ENCODE data around the gene CMKLR1. TPM values are rescaled to one million over a fixed set of nuclear protein-coding genes. Genes with fewer than 3 reads are reported as not detected.

Gene CMKLR1
- total RNA-seq, 2 donors from 2014 or later: 11.3 to 16.1 TPM

DNA sequence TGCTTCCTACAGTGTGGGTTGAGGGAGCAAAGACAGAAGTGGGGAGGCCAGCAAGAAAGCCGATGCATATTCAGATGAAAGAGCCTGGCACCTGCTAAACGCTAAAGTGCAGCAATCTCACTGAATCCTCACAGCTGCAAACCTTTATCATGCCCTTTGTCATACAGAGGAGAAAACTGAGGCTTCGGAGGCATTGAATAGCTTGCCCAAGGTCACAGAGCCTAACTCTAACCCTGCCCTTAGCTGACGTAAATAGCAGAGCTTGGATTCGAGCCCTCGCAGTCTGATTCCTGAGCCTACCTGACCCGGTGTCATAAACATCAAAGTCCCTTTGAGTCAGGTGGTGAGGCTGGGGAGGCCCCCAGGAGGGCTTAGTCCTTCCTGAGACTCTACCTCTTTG is 54.9 kb downstream of the CMKLR1 start:
- intact Hi-C loops (cut with DNase I): no loop called here
- DNase-seq (no peak), ATAC-seq (no peak)

DNA sequence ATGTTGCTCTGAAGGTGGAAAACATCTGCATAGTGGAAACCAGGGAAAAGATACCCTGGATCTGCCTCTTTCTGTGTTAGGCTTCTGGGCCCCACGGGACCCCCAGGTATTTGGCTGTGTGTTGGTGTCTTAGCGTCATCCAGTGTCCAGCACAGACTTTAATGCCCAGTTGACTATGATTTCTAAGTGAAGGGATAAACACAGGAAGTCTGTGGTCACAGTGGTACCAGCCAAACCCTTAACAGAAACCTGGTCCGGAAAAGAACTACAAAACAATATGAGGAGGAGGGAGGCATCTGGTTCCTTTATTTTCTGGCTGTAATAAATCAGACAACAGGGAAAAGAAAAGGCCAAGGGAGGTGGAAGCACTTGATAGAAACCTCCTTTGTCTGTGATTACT is 56.4 kb downstream of the CMKLR1 start:
- ATAC-seq (peak; percentile 28 to 30), DNase-seq (no peak)
- intact Hi-C loops (cut with DNase I): no loop called here

- no peak for DNase-seq
- no peak for ATAC-seq
- intact Hi-C loops (cut with DNase I): no loop called here
These were observed 57.0 kb downstream of the CMKLR1 start for GRCh38 chr12:108282160-108282559.

GRCh38 chr12:108277613-108278012 is 61.5 kb downstream of the CMKLR1 start:
- intact Hi-C loops (cut with DNase I): no loop called here
- ATAC-seq (no peak), DNase-seq (no peak)

DNA sequence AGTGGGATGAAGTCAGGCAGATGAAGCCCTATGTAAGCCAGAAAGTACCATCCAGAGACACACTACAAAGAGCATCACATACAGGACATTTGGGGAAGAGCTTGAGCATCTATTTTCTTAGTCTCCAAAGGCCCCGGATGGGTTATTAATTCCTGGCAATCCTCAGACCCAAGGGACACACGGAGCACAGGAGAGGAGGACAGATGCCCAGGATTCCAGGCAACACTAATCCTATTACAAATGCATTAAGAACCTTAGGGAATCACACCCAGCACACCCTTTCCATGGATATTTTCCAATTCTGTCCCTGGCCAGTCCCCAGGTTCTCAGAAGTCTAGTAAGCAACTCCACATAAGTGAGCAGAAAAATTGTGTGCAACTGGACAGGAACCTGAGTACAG is 65.9 kb downstream of the CMKLR1 start:
- DNase-seq: no peak
- ATAC-seq: no peak
- intact Hi-C loops (cut with DNase I): no loop called here

- ATAC-seq (no peak), DNase-seq (no peak)
- intact Hi-C loops (cut with DNase I): no loop called here
These were observed 66.9 kb downstream of the CMKLR1 start for GRCh38 chr12:108271951-108272872.

DNA sequence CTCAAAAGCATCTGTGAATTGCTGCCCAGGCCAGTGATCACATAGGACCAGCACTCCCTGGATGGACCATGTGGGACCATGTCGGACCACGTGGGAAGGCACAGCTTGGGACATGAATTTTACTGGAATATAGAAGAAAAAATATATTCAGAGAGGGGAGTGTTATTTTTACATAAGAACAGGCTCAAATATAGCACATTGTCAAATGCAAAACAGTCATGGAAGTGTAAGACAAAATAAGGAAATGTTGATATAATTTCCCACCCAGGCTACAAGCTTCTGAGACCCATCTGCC is 68.3 kb downstream of the CMKLR1 start:
- DNase-seq (no peak), ATAC-seq (no peak)
- intact Hi-C loops (cut with DNase I): no loop called here

- intact Hi-C loops (cut with DNase I): no loop called here
- ATAC-seq: peak in 1 of 2 donors; percentile 22
- DNase-seq: no peak
These were observed 68.9 kb downstream of the CMKLR1 start for GRCh38 chr12:108270035-108270848.

DNA sequence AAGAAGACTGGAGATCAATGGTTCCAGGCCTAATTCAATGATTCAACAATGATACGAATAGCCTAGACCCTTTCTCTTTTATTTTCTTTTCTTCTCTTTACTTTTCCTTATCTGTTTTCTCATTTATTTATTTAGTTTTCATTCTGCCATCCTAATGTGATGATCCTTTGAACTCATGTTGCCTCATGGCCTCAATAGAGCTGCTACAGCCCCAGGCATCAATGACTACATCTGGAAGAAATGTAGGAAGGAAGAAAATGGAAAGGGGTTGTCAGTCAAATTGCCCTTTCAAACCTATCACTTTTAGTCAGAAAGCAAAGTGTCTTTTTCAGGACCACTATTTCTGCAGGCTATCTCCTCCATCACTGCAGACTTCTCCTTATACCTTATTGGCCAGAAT is 69.9 kb downstream of the CMKLR1 start:
- intact Hi-C loops (cut with DNase I): no loop called here
- DNase-seq (no peak), ATAC-seq (no peak)

- DNase-seq: no peak
- no peak for ATAC-seq
- intact Hi-C loops (cut with DNase I): no loop called here
These were observed 70.7 kb downstream of the CMKLR1 start for GRCh38 chr12:108268397-108268796.

GRCh38 chr12:108267450-108267849 is 71.7 kb downstream of the CMKLR1 start:
- intact Hi-C loops (cut with DNase I): no loop called here
- ATAC-seq (no peak), DNase-seq (no peak)

- ATAC-seq: no peak
- DNase-seq: no peak
- intact Hi-C loops (cut with DNase I): no loop called here
These were observed 73.0 kb downstream of the CMKLR1 start for GRCh38 chr12:108266131-108266530.

DNA sequence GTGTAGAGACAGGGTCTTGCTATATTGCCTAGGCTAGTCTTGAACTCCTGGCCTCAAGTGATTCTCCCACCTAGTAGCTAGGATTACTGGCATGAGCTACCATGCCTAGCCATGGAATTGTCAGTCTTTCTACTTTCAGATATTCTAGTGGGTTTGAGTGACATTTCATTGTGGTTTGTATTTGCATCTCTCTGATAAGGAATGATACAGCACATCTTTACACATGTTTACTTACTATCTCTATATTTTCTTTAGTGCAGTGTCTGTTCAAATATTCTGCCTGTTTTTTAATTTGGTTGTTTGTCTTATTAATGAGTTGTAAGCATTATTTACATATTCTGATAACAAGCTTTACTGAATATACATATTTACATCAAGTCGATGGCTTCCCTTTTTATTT is 73.6 kb downstream of the CMKLR1 start:
- DNase-seq: no peak
- intact Hi-C loops (cut with DNase I): no loop called here
- no peak for ATAC-seq

GRCh38 chr12:108260969-108261368 is 78.1 kb downstream of the CMKLR1 start:
- intact Hi-C loops (cut with DNase I): no loop called here
- ATAC-seq (no peak), DNase-seq (no peak)

- DNase-seq (no peak), ATAC-seq (no peak)
- intact Hi-C loops (cut with DNase I): no loop called here
These were observed 79.1 kb downstream of the CMKLR1 start for GRCh38 chr12:108260039-108260438.

- DNase-seq (no peak), ATAC-seq (no peak)
- intact Hi-C loops (cut with DNase I): no loop called here
These were observed 81.5 kb downstream of the CMKLR1 start for GRCh38 chr12:108257610-108258106.

DNA sequence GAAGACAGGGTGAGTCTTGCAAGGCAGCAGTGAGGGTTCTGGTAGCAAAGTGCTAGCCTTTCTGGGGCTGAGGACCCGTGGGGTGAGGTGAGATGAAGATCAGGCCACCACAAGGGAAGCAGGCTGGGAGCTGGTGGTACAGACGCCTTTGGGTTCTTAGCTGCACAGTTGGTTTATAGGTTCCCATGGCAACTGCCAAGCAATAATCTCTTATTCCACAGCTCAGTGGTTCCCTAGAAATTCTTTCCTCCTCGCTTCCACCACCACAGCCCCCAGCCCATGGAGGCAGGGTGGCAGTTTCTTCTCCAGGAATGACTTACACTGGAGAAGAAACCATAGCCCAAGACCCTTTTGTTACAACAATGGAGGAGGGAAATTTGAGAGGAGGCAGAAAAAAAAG is 82.1 kb downstream of the CMKLR1 start:
- ATAC-seq: no peak
- DNase-seq: no peak
- intact Hi-C loops (cut with DNase I): no loop called here

- DNase-seq (no peak), ATAC-seq (no peak)
- intact Hi-C loops (cut with DNase I): no loop called here
These were observed 83.9 kb downstream of the CMKLR1 start for GRCh38 chr12:108255252-108255602.

DNA sequence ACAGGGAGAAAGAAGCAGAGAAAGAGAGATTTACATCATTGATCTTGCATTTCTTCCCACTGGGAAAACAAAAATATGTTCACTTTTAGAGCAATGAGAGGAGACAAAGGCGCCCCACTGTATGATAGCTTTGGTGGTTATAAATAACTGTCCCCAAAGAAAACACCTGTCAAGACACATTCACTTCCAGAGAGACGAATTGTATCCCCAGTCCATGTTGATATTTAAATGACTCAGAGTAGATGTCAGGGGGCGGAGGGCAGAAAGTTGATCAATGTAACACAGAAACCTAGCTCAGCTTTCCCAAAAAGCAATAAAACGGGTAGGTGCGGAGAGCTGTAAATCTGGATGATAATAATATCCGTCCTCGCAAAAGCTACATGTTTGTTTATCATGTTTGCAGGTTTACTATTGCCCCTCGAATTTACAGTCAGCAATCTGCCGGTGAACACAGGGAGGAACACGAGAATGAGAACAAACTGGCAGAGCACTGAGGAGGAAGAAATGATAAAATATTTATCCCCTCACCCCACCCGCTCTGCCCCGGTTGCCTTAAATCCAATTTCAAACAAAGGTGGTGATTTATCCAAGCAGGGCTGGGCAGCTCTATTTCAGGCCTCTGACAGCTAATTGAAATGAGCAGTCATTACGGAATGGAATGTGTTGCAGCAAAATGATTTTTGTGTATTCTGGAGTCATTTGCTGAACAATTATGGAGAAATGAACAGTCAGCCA is 84.4 kb downstream of the CMKLR1 start:
- no peak for DNase-seq
- ATAC-seq: no peak
- intact Hi-C loops (cut with DNase I): no loop called here

GRCh38 chr12:108254030-108254429 is 85.1 kb downstream of the CMKLR1 start:
- intact Hi-C loops (cut with DNase I): no loop called here
- DNase-seq: no peak
- ATAC-seq: no peak
